GM12878 (cell line): ENCODE data around the gene RPS6KA2. TPM values are rescaled to one million over a fixed set of nuclear protein-coding genes. Genes with fewer than 3 reads are reported as not detected.

Experiments used
- ATAC-seq: fragments of 200-7000 bp; cut with Tn5 transposase; 3 replicates; pipeline ENCODE4 v1.9.1; 2020; ENCODE audit warnings: mild to moderate bottlenecking, moderate library complexity
- BruUV-seq: library from RNA; stranded (reverse); fragments of 400-500 nt; replicated peaks from 2 replicates; lab custom pipeline; 2021; lab: Mats Ljungman, UMichigan
- CTCF ChIA-PET: fragments of 300-600 bp; sonication (Branson Sonifier 250); formaldehyde crosslinking; extraction: SDS; loops from one replicate; lab custom pipeline; 2021; ENCODE audit warnings: inconsistent platforms; lab: Yijun Ruan, JAX
- POLR2A ChIA-PET: fragments of 350-600 bp; formaldehyde crosslinking; extraction: SDS; loops from one replicate; lab custom pipeline; 2021; ENCODE audit warnings: inconsistent platforms; lab: Charles Lee
- RAD21 ChIA-PET: fragments of 300-600 bp; sonication (Branson Sonifier 250); formaldehyde crosslinking; loops from one replicate; lab custom pipeline; 2023; ENCODE audit warnings: antibody characterized with exemption; ENCODE audit not compliant: unreplicated experiment; lab: Charles Lee
- SMC1A ChIA-PET: fragments of 300-600 bp; sonication (Branson Sonifier 250); formaldehyde crosslinking; loops from one replicate; lab custom pipeline; 2023; ENCODE audit not compliant: unreplicated experiment, uncharacterized antibody; lab: Charles Lee
- DNase-seq: peaks from one replicate; pipeline ENCODE4 v3.0.0-alpha.2; 2011; ENCODE audit warnings: low read depth, low spot score
- FAIRE-seq: peaks from 3 replicates; lab custom pipeline; 2011; peaks lifted over from hg19 to GRCh38; lab: Jason Lieb, UNC
- H2AFZ ChIP-seq: 2 replicates; pipeline ENCODE4 v1.6.0; 2011; ENCODE audit warnings: low read depth, low read length, control low read depth; ENCODE audit not compliant: control insufficient read depth
- H3K27ac ChIP-seq: 2 replicates; pipeline ENCODE4 v1.5.1; 2011; ENCODE audit warnings: control low read depth; ENCODE audit not compliant: control insufficient read depth, insufficient read depth
- H3K27me3 ChIP-seq, 2 experiments: replicated peaks in 1 of 2; 2 replicates each; pipeline versions ENCODE4 v1.6.0 to v1.6.1; 2011; ENCODE audit warnings: low read length in 1 of 2; ENCODE audit not compliant: control insufficient read depth in 2 of 2, insufficient read depth in 2 of 2
- H3K36me3 ChIP-seq, 2 experiments: 2 replicates each; pipeline ENCODE4 v1.5.1; 2011; ENCODE audit warnings: low read length in 1 of 2; ENCODE audit not compliant: control insufficient read depth in 2 of 2, insufficient read depth in 2 of 2
- H3K4me1 ChIP-seq: 2 replicates; pipeline ENCODE4 v1.6.1; 2011; ENCODE audit warnings: mild to moderate bottlenecking, low read length, moderate library complexity, mixed read lengths; ENCODE audit not compliant: control insufficient read depth, insufficient read depth
- H3K4me2 ChIP-seq: 2 replicates; pipeline ENCODE4 v1.6.0; 2011; ENCODE audit warnings: control low read depth; ENCODE audit not compliant: control insufficient read depth, insufficient read depth
- H3K4me3 ChIP-seq: fragments of 200-600 bp; sonication (generic); 2 replicates; pipeline ENCODE4 v1.5.1; 2016
- H3K79me2 ChIP-seq: 2 replicates; pipeline ENCODE4 v1.6.0; 2011; ENCODE audit warnings: low read length; ENCODE audit not compliant: control insufficient read depth, insufficient read depth
- H3K9ac ChIP-seq: 2 replicates; pipeline ENCODE4 v1.8.0; 2011; ENCODE audit warnings: low read length, control low read depth, mixed read lengths; ENCODE audit not compliant: control insufficient read depth, insufficient read depth
- H3K9me3 ChIP-seq: replicated peaks from 3 replicates; pipeline ENCODE4 v1.5.1; 2011; ENCODE audit warnings: mild to moderate bottlenecking, low read length; ENCODE audit not compliant: control insufficient read depth, insufficient read depth
- H4K20me1 ChIP-seq: 2 replicates; pipeline ENCODE4 v1.6.0; 2011; ENCODE audit not compliant: control insufficient read depth, insufficient read depth
- CBFB ChIP-seq: IDR thresholded peaks from 2 replicates; pipeline ENCODE4 v1.6.1; 2016; ENCODE audit warnings: antibody characterized with exemption, low read depth
- CBX3 ChIP-seq: fragments of 200-600 bp; sonication (generic); IDR thresholded peaks from 2 replicates; pipeline ENCODE4 v1.6.1; 2016; ENCODE audit warnings: low read depth, borderline replicate concordance
- IRF4 ChIP-seq: IDR thresholded peaks from 2 replicates; pipeline ENCODE4 v1.6.1; 2011; ENCODE audit warnings: low read depth, low read length
- MTA3 ChIP-seq: IDR thresholded peaks from 2 replicates; pipeline ENCODE4 v1.6.1; 2012; ENCODE audit warnings: low read length, inconsistent platforms, borderline replicate concordance
- NR2C2 ChIP-seq: IDR thresholded peaks from 2 replicates; pipeline ENCODE4 v1.6.1; 2011; ENCODE audit warnings: borderline replicate concordance, low read depth; ENCODE audit not compliant: control insufficient read depth, insufficient read length
- RBBP5 ChIP-seq: fragments of 200-600 bp; sonication (generic); conservative IDR thresholded peaks from 2 replicates; pipeline ENCODE4 v1.6.1; 2016
- WGBS: methylation state at CpG from one replicate; pipeline ENCODE4 v1.1.6; 2016; ENCODE audit warnings: low lambda C conversion rate; ENCODE audit not compliant: insufficient replicate concordance, insufficient coverage; ENCODE audit errors: missing lambda C conversion rate; 5-methylcytosine and 5-hydroxymethylcytosine counted together
- in situ Hi-C: fragments of 300-500 bp; cut with MboI; formaldehyde crosslinking; loops from 9 replicates; pipeline ENCODE4 v1.14.3; 2018; ENCODE audit warnings: mixed read lengths
- intact Hi-C: fragments of 100-400 bp; cut with micrococcal nuclease; formaldehyde crosslinking; loops from one replicate; pipeline ENCODE4 v1.14.2; 2022; ENCODE audit not compliant: unreplicated experiment
- polyA plus RNA-seq, 11 experiments: library from polyadenylated mRNA; depleted of rRNA in 4 of 11; unstranded in 6 of 11; stranded (reverse) in 5 of 11; fragments of >200 nt; fragmentation: Nextera tagmentation in 4 of 11; fragmentation: Illumina TruSeq in 1 of 11; extraction: Ambion mirVana in 4 of 11; extraction: Trizol in 1 of 11; gene quantifications; 1 replicate in 1 of 11; 2 replicates in 10 of 11; pipeline versions ENCODE4 v1.2.1 to v1.2.3, GENCODE V29; 2011 to 2016; ENCODE audit warnings: inconsistent platforms in 2 of 11, missing spikeins in 2 of 11, low read depth in 1 of 11
- total RNA-seq, 4 experiments: library from RNA; depleted of rRNA in 3 of 4; stranded (reverse); fragments of >200 nt in 3 of 4; fragmentation: Illumina TruSeq in 1 of 4; extraction: Trizol in 1 of 4; gene quantifications; 2 replicates each; pipeline versions ENCODE4 v1.2.1 to v1.2.3, GENCODE V29; 2013 to 2021

Gene RPS6KA2
- total and polyA plus RNA-seq, 10 of the 15 experiments (the other 5 are each of a cell fraction or from before 2014, with no cell fraction given) = 0.02 to 1.0 (median 0.22) TPM; not detected in 1

DNA sequence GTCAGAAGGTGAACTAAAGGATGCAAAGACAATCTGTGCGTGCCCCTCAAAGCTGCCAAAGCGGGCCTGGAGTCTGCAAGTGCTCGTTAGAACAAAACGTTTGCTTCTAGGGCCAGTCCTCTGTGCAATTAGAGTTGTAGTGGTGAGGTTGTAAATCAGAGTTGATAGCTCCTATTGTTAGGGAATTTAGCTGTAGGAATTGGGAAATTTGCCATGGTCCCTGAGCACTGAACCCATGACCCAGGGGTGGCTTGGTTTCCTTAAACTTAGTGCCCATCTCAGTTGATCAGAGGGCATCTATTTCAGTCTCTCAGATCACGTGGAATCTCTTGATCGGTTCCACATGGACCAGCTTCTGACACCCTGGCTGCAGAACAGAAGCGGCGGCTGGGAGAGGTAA lies 18.8 kb upstream of the RPS6KA2 start:
- SMC1A ChIA-PET = no interaction called here
- no peaks in the 10 kb centered on the region for H3K36me3 ChIP-seq
- intact Hi-C loops = no loop called here
- no peaks in the 10 kb centered on the region for H3K79me2 ChIP-seq
- TF ChIP-seq NR2C2 = no peak
- TF ChIP-seq MTA3 = no peak
- TF ChIP-seq RBBP5 = no peak
- no peak for TF ChIP-seq CBX3
- TF ChIP-seq, all 136 proteins: peak for 0
- Histone ChIP-seq H3K4me1 (no peaks in the 10 kb centered on the region), H4K20me1 (no peaks in the 10 kb centered on the region), H3K9ac (no peak overlapping the region), H3K4me2 (no peak overlapping the region), H3K27ac (no peak overlapping the region), H3K27me3 (0 out of 4 replicates have a peak, but pooled peaks cover 0 to 2% of the 10 kb centered on the region in 2 experiments), H3K4me3 (no peak overlapping the region), H3K9me3 (no peaks in the 10 kb centered on the region), H2AFZ (no peak overlapping the region)
- DNase-seq = no peak
- ATAC-seq = no peak
- in situ Hi-C loops = no loop called here
- ChIA-PET CTCF (no interaction called here), POLR2A (no interaction called here), RAD21 (no interaction called here)
- FAIRE-seq = no peak
- 62% methylated on average over 8 of the region's 8 CpGs for WGBS
- no TSS peak for BruUV-seq

GRCh38 chr6:166644681-166645080 lies 17.6 kb upstream of the RPS6KA2 start:
- intact Hi-C loops (no loop called here), in situ Hi-C loops (no loop called here)
- H3K27me3 ChIP-seq = 0 out of 4 replicates have a peak, but pooled peaks cover 0 to 4% of the 10 kb centered on the region in 2 experiments
- no peak for ATAC-seq
- H3K9ac ChIP-seq = no peak overlapping the region
- no TSS peak for BruUV-seq
- POLR2A ChIA-PET = no interaction called here
- no peak overlapping the region for H3K4me2 ChIP-seq
- no peak overlapping the region for H3K4me3 ChIP-seq
- CTCF ChIA-PET = no interaction called here
- no peaks in the 10 kb centered on the region for H3K36me3 ChIP-seq
- no peak for TF ChIP-seq IRF4
- TF ChIP-seq CBFB = no peak
- SMC1A ChIA-PET = no interaction called here
- H3K27ac ChIP-seq = no peak overlapping the region
- no peak for FAIRE-seq
- RAD21 ChIA-PET = no interaction called here
- H2AFZ ChIP-seq = no peak overlapping the region
- no peaks in the 10 kb centered on the region for H3K9me3 ChIP-seq
- no peaks in the 10 kb centered on the region for H3K4me1 ChIP-seq
- 20% methylated on average over 1 of the region's 1 CpG for WGBS
- no peak for DNase-seq
- H3K79me2 ChIP-seq = no peaks in the 10 kb centered on the region
- no peaks in the 10 kb centered on the region for H4K20me1 ChIP-seq
